Activated naive CD4-positive, alpha-beta T cell treated with Interleukin-2 at 50 U/mL for 16 hours (primary cell): ENCODE measurements around the gene ADGRF1.
"Not testable (repeated sequence)": the region's sequence is repeated elsewhere in the genome, so short reads cannot be mapped to it uniquely, and the experiment has no call there.

ENCODE experiments used
- DNase-seq: peaks from one replicate; pipeline ENCODE4 v3.0.0-alpha.2; 2020

Gene ADGRF1

DNA sequence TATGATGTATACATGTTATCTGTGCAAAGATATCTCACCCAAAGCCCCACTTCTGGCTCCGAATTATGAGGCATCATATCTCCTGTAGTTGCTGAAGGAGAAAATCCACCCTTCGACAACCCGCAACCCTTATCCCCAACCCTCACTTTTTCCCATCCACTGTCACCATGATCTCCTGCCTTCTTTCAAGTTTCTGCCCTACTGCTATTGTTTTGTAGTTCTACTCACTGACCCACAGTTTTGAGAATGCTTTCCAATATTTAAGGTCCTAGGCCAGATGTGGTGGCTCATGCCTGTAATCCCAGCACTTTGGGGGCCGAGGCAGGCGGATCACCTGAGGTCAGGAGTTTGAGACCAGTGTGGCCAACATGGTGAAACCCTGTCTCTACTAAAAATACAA is 22.2 kb downstream of the ADGRF1 start:
- no peak for DNase-seq

DNA sequence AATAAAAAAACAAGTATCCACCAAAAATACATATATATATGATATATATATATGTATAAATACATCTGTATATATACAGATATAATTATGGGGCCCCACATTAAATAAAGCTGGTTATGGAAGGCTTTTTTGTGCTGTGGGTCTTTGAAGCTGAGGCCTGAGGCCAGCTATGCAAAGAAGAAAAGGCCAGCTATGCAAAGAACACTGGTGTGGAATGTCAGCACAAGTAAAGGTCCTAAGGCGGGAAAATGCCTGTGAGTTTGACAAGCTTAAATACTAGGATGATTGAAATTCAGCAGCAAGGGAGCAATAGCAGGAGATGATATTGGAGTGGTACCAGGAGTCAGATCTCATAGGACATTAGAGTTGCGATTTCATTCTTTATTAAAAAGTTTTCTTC is 25.2 kb downstream of the ADGRF1 start:
- no peak for DNase-seq

DNA sequence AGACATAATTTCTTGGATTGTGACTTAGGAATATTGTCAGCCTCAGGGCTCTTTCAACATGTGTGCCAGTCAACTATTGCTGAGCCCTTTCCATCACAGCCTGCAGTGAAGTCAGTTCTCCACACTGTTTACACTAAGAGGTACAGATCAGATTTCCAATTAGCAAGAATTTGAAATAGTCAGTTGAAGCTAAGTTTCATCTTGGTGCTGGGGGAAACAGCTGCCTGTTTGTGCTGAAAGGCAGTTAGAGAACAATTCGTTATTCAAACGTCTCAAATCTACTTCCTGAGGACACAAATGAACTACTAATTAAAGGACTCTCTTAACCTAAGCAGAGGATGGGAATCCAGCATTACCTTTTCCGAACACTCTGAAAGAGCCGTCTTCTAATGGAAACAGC is 25.9 kb downstream of the ADGRF1 start:
- DNase-seq = no peak

DNA sequence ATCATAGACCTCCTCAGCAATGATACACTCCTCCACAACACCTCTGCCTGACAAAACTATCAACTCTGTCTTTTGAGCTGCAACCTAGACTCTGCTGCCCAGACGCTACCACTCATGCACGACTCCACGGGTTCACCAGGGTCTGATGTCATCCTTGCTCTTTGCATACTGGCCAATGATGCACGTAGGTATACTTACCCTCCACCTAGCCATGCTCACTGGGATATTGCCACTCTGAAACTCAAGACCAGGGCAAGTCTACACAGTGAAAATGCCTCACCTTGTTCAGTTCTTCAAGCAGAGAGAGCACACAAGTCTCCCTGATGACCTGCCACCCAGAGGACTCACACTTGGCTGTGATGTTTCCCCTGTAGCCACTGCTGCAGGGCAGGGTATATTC is 27.7 kb downstream of the ADGRF1 start:
- DNase-seq = no peak

DNA sequence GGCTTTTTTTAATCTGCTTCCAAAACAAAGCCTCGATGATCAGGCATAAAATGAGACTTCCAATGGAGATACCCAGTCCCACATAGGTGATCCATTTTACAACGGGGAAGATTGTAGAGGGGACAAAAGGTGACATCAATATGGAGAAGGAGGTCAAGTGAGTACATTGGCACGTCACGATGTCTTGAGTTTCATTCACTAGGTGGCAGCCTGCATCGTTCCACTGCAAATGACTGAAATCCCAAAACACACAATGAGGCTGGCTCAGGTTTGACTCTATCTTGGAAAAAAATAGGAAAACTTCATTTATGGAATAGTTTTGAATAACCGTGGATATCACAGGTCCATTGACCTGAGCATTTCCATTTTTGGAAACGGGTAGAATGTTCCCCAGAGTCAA is 32.5 kb downstream of the ADGRF1 start:
- DNase-seq = no peak

DNA sequence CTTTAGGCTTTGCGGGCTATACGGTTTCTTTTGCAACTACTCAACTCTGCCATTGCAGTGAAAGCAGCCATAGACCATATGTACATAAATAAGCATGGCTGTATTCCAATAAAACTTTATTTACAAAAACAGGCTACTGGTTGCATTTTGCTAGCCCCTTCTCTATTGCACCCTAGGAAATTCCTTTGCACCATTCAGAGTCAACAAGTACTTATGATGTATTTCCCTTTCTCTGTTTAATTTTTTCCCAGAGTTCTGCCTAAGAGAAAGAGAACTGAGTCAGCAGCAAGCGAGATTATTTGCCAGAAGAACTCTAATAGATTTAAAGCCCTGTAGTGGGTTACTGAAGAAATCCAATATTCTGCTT is 33.8 kb downstream of the ADGRF1 start:
- DNase-seq = no peak

DNA sequence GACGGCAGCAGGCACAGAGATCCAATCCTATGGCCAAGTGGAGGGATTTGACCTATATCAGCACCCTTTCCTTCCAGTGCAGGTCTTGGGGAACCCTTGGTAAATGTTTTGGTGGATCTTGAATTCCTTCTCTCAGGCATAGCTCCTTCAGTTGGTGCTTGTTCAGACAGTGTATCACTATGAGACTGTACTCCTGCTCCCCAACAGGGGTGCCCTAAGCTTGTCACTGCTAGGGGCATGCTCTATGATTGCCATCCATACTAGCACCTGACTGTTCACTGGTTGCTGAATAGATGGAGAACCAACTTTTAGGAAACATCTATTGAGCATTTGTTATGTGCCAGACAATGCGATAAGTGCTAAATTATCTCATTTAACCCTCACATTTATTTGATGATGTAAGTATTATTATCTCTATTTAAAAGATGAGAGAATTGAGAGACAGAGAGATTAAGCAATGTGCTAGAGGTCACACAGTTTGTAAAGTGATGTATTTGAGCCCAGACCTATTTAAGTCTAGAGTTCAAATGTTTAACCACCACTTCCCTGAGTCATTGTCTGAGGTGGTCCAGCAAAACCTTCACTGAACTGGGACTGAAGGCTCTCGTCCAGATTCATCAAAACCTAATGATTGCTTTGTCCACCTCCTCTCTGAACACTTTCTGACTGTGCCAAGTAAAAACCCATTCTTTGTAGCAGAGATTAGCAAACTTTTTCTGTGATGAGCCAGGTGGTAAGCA is 34.3 kb downstream of the ADGRF1 start:
- DNase-seq = no peak

DNA sequence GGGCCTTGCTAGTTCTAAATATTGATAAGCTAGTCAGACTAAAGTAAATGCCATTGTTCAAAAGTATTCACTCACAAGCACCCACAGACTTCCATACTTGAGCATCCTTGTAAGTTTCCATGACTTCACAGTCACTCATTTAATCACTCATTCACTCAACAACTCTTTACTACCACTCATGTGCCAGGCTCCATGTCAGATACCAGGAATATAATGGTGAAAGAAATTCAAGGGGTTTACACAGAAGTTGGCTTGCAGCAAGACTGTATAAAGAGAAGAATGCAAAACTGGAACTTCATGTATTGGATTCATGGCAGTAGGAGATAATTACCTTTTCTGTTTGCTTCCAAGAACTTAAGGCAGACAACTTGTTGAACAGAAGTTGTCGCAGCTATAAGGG is 36.6 kb downstream of the ADGRF1 start:
- DNase-seq = no peak

DNA sequence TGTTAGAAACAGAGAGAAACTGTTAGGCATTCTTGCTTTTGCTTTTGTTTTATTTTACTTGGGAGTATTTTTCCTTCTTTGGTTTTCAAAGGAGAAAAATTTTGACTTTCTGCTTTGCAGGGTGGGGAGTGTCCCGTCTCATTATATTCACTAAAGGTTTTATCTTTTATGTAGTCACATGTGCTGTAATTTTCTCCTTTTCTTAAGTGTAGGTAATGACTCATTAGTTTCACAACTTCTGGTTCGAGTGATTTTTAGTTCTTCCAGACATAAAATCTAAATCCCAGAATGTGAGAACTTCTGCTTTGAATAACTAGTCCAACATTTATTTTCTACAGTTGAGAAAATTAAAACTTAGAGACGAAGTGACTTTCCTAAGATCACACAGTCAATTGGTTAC is 37.7 kb downstream of the ADGRF1 start:
- DNase-seq = no peak

DNA sequence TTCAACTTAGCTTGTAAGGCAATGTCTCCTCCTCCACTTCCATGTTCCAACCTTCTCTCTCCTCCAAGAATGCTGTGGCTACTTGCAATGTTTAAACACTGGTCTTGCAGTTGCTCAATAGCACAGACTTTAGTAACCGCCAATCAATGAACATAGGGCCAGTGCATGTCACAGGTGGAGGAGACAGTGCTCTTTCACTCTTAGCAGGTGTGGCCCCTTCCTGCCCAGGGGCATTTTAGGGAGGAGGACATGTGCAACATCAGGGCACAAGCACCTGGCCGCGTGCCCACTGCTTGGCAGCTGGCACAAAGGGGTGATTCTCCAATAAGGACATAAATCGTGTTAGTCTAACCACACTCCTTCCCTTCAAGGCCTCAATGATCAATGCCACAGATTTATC is 41.3 kb downstream of the ADGRF1 start:
- no peak for DNase-seq

DNA sequence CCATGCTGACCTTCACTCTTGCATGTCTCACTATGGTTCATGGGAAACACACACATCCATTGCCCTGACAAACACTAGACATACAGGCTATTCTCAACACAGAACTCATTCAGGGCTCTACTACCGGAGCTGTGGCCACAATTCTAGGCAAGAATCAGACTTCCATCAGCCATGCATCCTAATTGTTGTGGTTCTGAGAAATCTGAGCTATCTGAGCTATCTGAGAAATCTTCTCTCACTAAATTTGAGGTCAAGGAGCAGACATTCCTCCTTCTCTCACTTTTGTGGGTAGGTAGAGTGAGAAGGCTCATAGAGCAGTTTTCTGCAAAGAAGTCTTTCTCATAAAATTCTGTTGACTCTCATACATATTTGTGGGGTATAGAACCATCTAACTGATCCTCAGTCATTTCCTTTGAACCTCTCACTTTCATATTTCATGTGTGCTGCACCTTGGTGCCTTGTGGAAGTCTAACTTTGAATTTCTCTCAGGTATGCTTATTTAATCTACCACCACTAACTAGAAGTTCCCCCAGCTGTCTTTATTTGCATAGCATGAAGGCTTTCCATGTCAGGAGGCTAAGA is 43.6 kb downstream of the ADGRF1 start:
- DNase-seq = no peak

DNA sequence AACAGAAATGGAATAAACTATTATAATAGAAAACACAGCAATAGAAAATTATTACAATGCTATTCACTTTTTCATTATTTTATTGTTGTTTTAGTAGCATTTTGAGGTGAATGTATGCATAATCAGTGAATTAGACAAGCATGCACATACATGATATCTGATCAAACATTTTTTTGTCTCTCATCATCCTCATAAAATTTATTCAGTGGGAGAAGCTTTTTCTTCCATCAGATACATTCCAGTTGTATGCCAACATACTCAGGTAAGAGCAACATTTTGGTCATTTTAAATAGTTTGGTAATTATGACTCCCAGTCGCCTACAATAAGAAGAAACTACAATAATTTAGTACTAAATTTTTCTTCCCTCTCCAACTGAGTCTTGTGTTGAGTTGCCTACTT is 44.5 kb downstream of the ADGRF1 start:
- no peak for DNase-seq

DNA sequence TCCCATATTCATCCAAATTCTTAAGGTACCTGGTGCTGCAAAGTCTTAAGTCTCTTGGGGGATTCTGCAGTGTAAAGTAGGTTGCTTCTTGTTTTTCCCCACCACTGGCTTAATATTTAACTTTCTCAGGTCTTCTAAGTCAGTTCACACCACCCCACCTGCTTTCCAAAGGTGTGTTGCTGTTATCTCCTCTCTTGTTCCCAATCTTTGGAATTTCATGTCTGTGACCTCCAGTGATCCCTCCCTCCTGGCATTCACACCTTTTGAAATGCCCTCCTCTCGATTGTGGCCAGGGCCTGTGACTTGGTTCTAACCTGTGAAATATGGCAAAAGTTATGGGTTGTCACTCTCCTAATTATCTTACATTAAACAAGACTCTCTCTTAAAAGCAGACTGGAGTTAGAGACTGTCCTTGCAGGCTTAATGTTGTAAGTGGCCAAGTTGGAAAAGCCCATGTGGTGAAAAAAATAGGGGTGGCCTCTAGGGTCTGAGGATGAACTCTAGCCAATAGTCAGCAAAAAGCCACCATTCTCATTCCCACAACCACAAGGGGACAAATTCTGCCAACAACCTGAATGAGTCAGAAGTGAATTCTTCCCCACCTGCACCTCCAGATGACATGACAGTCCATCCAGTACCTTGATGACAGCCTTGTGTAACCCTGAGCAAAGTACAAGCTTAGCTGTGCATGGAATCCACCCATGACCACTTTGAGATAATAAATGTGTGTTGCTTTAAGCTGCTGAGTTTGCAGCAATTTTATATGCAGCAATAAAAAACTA is 45.1 kb downstream of the ADGRF1 start:
- no peak for DNase-seq

DNA sequence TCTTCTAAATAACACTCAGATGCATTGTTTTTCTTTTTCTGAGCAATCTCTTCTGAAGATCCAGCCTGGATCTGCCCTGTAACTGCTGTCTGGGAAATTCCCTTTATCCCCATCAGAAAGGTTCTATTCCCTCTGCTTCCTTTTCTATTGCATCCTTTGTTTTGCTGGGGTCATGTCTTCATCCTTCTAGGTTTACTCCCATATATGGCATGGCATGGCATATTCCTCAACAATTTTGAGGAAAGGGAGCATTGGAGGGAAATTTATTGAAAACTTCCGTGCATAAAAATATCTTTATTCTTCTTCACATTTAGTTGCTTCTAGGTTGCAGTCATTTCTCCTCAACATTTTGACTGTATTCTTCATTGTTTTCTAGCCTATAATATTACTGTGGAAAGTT is 47.2 kb downstream of the ADGRF1 start:
- no peak for DNase-seq

DNA sequence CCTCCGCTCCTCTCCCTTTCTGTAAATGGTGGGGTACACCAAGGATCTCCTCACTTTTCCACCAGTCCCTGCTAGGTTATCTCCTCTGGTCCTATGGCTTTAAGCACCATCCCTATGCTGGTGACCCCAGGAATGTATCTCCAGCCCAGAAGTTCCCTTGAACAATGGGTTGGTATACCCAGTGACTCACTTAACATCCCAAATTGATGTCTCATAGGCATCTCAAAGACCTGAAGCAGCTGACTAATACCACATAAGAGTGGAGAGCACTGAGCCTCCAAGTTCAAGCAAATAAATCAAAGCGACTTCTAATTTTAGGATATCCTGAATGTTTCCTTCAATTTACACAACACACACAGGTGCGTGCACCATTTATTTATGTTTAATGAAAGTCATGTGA is 48.3 kb downstream of the ADGRF1 start:
- DNase-seq = no peak

DNA sequence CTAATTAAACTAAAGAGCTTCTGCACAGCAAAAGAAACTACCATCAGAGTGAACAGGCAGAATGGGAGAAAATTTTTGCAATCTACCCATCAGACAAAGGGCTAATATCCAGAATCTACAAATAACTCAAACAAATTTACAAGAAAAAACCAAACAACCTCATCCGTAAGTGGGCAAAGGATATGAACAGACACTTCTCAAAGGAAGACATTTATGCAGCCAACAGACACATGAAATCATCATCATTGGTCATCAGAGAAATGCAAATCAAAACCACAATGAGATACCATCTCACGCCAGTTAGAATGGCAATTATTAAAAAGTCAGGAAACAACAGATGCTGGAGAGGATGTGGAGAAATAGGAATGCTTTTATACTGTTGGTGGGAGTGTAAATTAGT is 49.7 kb downstream of the ADGRF1 start:
- DNase-seq = not testable (repeated sequence)

DNA sequence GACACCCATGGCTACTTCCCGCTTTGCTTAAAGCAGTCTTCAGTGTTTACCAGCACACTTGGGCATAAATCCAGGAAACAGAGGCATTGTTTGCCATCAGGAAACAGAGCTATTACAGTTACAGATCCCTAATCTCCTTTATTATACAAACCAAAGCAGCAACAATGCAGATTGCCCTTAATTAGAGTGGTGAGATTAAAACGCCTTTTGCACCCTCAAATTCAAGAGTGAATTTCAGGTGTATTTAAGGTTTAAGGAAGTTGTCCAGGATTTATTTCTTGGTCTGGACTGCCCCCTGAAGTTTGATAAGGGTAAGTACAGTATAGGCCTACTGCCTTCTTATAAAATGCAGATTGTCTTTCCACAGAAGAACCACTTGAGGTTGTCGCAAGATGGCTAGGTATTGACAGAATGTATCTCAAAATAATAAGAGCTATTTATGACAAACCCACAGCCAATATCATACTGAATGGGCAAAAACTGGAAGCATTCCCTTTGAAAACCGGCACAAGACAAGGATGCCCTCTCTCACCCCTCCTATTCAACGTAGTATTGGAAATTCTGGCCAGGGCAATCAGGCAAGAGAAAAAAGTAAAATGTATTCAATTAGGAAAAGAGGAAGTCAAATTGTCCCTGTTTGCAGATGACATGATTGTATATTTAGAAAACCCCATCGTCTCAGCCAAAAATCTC is 51.2 kb downstream of the ADGRF1 start:
- not testable (repeated sequence) for DNase-seq

DNA sequence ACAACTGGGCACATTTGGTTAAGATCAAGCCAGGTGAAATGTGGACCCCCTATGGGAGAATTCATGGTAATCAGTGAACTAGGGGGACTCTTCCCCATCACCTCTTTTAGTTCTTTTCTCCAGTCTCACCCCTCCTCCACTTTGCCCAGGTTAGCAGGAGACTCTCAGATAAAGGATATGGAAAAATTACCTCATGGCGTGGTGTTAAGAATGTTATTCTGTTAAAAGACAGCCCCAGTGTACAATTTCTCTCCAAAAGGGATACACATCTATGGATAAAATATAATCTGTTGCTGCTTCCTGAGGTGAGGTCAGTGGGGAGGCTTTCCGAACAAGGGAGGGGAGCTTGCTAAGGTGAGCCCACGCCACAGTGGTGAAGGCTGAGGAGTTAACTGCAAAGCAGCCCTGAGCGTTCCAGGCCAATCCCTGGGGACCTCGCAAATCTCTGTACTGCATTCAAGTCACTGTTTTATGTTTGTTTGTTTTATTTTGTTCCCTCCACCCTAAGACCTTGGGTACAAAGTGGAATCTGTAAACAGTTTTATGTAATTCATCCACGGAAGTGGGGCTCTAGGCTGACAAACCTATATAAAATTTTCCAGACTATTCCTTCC is 52.0 kb downstream of the ADGRF1 start:
- no peak for DNase-seq

DNA sequence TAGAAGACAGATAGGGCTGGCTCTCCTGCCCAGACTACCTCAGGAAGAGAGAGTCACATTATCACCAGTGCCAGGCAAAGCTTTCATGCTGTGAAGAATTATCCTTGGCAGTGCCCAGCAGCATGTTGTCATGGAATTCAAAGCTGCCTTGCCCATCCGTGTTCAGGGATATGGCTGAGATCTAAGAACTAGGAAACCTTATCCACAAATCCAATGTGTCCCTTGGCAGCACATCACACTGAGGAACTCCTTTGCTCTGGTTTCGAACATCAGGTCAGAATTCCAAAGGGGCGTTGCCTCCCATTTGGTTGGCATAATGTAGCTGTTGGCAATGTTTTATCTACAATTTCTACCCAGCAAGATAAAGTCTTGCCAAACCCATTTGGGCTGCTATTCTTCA is 52.7 kb downstream of the ADGRF1 start:
- no peak for DNase-seq

DNA sequence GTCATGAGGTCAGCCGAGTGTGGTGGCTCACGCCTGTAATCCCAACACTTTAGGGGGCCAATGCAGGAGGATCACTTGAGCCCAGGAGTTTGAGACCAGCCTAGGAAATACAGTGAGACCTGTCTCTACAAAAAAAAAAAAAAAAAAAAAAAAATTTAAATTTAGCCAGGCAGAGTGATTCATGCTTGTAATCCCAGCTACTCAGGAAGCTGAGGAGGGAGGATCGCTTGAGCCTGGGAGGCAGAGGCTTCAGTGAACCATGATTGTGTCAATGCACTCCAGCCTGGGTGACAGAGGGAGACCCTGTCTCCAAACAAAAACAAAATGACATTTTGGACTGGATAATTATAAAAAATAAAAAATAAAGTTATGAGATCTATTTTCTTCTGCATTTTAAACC is 56.2 kb downstream of the ADGRF1 start:
- no peak for DNase-seq

DNA sequence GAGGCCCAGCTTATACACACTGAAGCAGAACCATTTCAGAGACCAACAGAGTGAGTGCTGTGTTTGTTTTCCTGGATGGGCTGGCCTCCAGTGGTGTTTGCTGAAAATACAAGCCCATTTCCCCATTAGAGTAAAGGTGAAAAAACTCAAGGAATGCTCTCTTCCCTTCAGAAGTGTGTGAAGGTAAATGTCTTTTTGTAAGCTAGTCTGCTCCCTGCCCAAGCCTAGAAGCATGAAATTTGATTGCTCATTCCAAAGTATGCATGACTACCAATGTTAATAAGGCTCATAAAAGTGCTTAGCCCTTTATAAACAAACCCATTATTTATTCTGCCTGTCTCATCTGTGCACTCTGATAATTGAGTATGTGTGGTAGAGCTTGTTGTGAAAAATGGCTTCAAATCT is 59.1 kb downstream of the ADGRF1 start:
- no peak for DNase-seq

DNA sequence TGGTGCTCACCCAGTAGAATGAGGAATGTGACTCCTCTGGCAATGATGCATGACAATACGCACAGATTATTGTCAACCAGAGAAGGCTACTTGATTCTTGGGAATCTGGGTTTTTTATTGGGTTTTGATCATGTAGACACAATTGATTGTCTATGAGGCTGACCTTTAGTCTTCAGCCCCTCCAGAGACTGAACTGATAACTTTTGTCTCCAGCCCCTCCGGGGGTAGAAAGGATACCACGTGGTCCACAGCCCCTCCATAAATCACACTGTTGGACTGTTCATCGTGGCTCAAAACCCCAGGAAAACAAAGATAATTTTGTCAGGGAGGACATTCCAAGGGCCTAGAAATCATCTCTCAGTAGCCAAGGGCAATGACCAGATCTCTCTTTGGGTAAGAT is 62.9 kb downstream of the ADGRF1 start:
- DNase-seq = no peak

DNA sequence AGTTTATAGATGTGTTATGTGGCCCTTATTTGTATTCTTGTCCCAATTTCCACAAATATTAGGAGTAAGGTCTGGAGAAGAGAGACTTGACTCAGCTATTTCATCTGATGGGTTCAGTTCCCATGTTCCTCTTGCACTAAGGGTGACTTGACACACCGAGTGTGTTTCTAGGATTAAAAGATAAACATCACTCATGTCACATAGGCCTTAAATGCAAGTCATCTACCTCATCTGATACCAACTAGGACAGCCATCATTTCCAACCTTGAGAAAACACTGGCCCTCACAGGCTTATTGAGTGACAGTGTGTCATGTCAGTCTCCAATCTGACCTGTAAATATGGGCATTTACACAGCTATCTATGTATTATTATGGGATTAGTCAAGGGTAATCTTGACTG is 67.3 kb downstream of the ADGRF1 start:
- no peak for DNase-seq
